ENCODE results near the gene COL4A6.

The COL4A6 gene

GRCh38 chrX:108331126-108331909 lies 106.9 kb downstream of the COL4A6 start:
- DNase-seq = no peak

- no peak for DNase-seq
These were observed 114.5 kb downstream of the COL4A6 start for GRCh38 chrX:108323751-108324150.

- DNase-seq = no peak
These were observed 116.0 kb downstream of the COL4A6 start for GRCh38 chrX:108322234-108322633.

- no peak for DNase-seq
These were observed 121.8 kb downstream of the COL4A6 start for GRCh38 chrX:108316456-108316855.

- no peak for DNase-seq
These were observed 124.6 kb downstream of the COL4A6 start for GRCh38 chrX:108313669-108314068.

- DNase-seq = no peak
These were observed 125.3 kb downstream of the COL4A6 start for GRCh38 chrX:108312957-108313356.

GRCh38 chrX:108312011-108312410 lies 126.2 kb downstream of the COL4A6 start:
- no peak for DNase-seq

GRCh38 chrX:108310506-108310905 lies 127.7 kb downstream of the COL4A6 start:
- DNase-seq = no peak

- no peak for DNase-seq
These were observed 129.1 kb downstream of the COL4A6 start for GRCh38 chrX:108309144-108309543.

GRCh38 chrX:108307132-108308085 lies 130.8 kb downstream of the COL4A6 start:
- no peak for DNase-seq

GRCh38 chrX:108306086-108306485 lies 132.1 kb downstream of the COL4A6 start:
- DNase-seq = no peak

GRCh38 chrX:108304757-108305156 lies 133.5 kb downstream of the COL4A6 start:
- no peak for DNase-seq

GRCh38 chrX:108304210-108304609 lies 134.0 kb downstream of the COL4A6 start:
- DNase-seq = no peak

GRCh38 chrX:108303682-108304081 lies 134.5 kb downstream of the COL4A6 start:
- no peak for DNase-seq

- no peak for DNase-seq
These were observed 138.5 kb downstream of the COL4A6 start for GRCh38 chrX:108299704-108300103.

- DNase-seq = no peak
These were observed 139.1 kb downstream of the COL4A6 start for GRCh38 chrX:108299101-108299591.

GRCh38 chrX:108298165-108298602 lies 140.0 kb downstream of the COL4A6 start:
- DNase-seq = no peak

GRCh38 chrX:108297290-108297689 lies 140.9 kb downstream of the COL4A6 start:
- no peak for DNase-seq

- no peak for DNase-seq
These were observed 146.2 kb downstream of the COL4A6 start for GRCh38 chrX:108292053-108292452.

GRCh38 chrX:108285918-108286317 lies 152.3 kb downstream of the COL4A6 start:
- no peak for DNase-seq

GRCh38 chrX:108285356-108285755 lies 152.9 kb downstream of the COL4A6 start:
- DNase-seq = no peak

- no peak for DNase-seq
These were observed 162.5 kb downstream of the COL4A6 start for GRCh38 chrX:108275732-108276131.

GRCh38 chrX:108271397-108271787 lies 166.8 kb downstream of the COL4A6 start:
- no peak for DNase-seq
